GM21723 (cell line): ENCODE measurements around the gene SLC25A33.

Experiments
- ATAC-seq: cut with Tn5 transposase; IDR thresholded peaks from one replicate; pipeline ENCODE4 v1.9.1; 2021; ENCODE audit warnings: mild to moderate bottlenecking, moderate library complexity; ENCODE audit not compliant: unreplicated experiment

The SLC25A33 gene

GRCh38 chr1:9599741-9600140, 60.5 kb downstream of the SLC25A33 start:
- ATAC-seq = no peak

GRCh38 chr1:9600861-9601834, 61.9 kb downstream of the SLC25A33 start:
- ATAC-seq = no peak

- ATAC-seq = no peak
Measured at GRCh38 chr1:9601942-9602793, 62.9 kb downstream of the SLC25A33 start.

- ATAC-seq = no peak
Measured at GRCh38 chr1:9602794-9603167, 63.5 kb downstream of the SLC25A33 start.

GRCh38 chr1:9603307-9603706, 64.0 kb downstream of the SLC25A33 start:
- no peak for ATAC-seq

- no peak for ATAC-seq
Measured at GRCh38 chr1:9603766-9604753, 64.8 kb downstream of the SLC25A33 start.

- no peak for ATAC-seq
Measured at GRCh38 chr1:9604836-9605235, 65.6 kb downstream of the SLC25A33 start.

- no peak for ATAC-seq
Measured at GRCh38 chr1:9605946-9606455, 66.7 kb downstream of the SLC25A33 start.

- no peak for ATAC-seq
Measured at GRCh38 chr1:9606458-9606857, 67.2 kb downstream of the SLC25A33 start.

- ATAC-seq = no peak
Measured at GRCh38 chr1:9606948-9607347, 67.7 kb downstream of the SLC25A33 start.

GRCh38 chr1:9607352-9607751, 68.1 kb downstream of the SLC25A33 start:
- ATAC-seq = no peak

- no peak for ATAC-seq
Measured at GRCh38 chr1:9609998-9610397, 70.7 kb downstream of the SLC25A33 start.

- ATAC-seq = no peak
Measured at GRCh38 chr1:9610548-9610947, 71.3 kb downstream of the SLC25A33 start.

- no peak for ATAC-seq
Measured at GRCh38 chr1:9611716-9612115, 72.5 kb downstream of the SLC25A33 start.

- no peak for ATAC-seq
Measured at GRCh38 chr1:9612162-9612845, 73.0 kb downstream of the SLC25A33 start.

GRCh38 chr1:9612871-9613624, 73.8 kb downstream of the SLC25A33 start:
- no peak for ATAC-seq

- no peak for ATAC-seq
Measured at GRCh38 chr1:9613625-9614299, 74.5 kb downstream of the SLC25A33 start.

GRCh38 chr1:9615316-9616063, 76.2 kb downstream of the SLC25A33 start:
- no peak for ATAC-seq
